SK-N-MC (cell line): ENCODE results near the gene FBXW11.
"Not testable (repeated sequence)": the region's sequence is repeated elsewhere in the genome, so short reads cannot be mapped to it uniquely, and the experiment has no call there.

Source experiments
- DNase-seq: peaks from one replicate; pipeline ENCODE4 v3.0.0-alpha.2; 2011; ENCODE audit warnings: low read depth, low spot score
- H3K27ac ChIP-seq: fragments of 200-600 bp; sonication (generic); 2 replicates; pipeline ENCODE4 v1.5.1; 2016; ENCODE audit warnings: mixed run types
- H3K36me3 ChIP-seq: fragments of 200-600 bp; sonication (generic); 2 replicates; pipeline ENCODE4 v1.6.1; 2017; ENCODE audit warnings: antibody characterized with exemption, low read length, mixed read lengths; ENCODE audit not compliant: insufficient read depth
- H3K4me3 ChIP-seq: fragments of 200-600 bp; sonication (generic); 2 replicates; pipeline ENCODE4 v1.5.1; 2016
- H3K9ac ChIP-seq: fragments of 200-600 bp; sonication (generic); 2 replicates; pipeline ENCODE4 v1.8.0; 2017; ENCODE audit warnings: mixed run types, mixed read lengths; ENCODE audit not compliant: insufficient read length
- H3K9me3 ChIP-seq: fragments of 200-600 bp; sonication (generic); 2 replicates; pipeline ENCODE4 v1.6.1; 2017; ENCODE audit warnings: low read depth, mild to moderate bottlenecking, antibody characterized with exemption, low read length, moderate library complexity, mixed read lengths
- EZH2 ChIP-seq: fragments of 200-600 bp; sonication (generic); IDR thresholded peaks from one replicate; pipeline ENCODE4 v1.6.1; 2017; ENCODE audit warnings: antibody characterized with exemption
- FOXP2 ChIP-seq: optimal IDR thresholded peaks from 2 replicates; pipeline ENCODE3; 2011; ENCODE audit warnings: mild to moderate bottlenecking, moderate library complexity; ENCODE audit not compliant: insufficient read depth; ENCODE audit errors: extremely low read length, control extremely low read depth
- POLR2AphosphoS5 ChIP-seq: IDR thresholded peaks from 2 replicates; pipeline ENCODE4 v1.6.1; 2012; ENCODE audit warnings: mild to moderate bottlenecking, low read depth, low read length, borderline replicate concordance

FBXW11 gene

DNA sequence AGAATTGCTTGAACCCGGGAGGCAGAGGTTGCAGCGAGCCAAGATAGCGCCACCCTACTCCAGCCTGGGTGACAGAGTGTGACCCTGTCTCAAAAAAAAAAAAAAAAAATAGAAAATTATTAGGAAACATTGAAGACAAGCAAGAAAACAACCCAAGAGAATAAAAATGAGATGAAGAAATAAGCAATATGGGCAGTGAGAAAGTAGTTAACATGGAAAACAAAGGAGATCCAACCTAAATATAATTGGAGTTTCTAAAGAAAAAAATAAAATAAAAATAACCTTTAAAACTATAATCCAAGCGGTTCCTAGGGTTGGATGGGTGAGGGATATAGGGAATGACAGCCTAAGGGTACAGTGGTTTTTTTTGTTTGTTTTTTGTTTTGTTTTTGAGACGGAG lies 71.9 kb downstream of the FBXW11 start:
- TF ChIP-seq FOXP2, result no peak
- no peak for TF ChIP-seq EZH2
- H3K9ac ChIP-seq, result no peak overlapping the region
- H3K4me3 ChIP-seq, result no peak overlapping the region
- no peak for DNase-seq
- H3K9me3 ChIP-seq, result 0 out of 2 replicates have a peak, but pooled peaks cover 2% of the 10 kb centered on the region
- no peak overlapping the region for H3K27ac ChIP-seq
- H3K36me3 ChIP-seq, result no peaks in the 10 kb centered on the region

DNA sequence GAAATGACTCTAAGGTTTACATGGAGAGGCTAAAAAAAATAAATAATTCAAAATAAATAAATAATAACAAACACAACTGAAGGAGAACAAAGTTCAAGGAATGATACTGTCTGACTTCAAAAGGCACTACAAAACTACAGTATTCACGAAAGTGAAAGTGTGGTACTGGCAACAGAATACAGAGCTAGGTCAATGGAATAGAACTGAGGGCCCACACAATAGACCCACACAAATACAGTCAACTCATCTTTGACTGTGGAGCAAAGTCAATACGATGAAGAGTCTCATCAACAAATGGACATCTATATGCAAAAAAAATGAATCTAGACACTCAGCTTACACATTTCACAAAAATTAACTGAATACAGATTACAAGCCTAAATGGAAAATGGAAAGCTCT lies 75.3 kb downstream of the FBXW11 start:
- H3K9ac ChIP-seq, result no peak overlapping the region
- no peak for DNase-seq
- no peak overlapping the region for H3K27ac ChIP-seq
- H3K9me3 ChIP-seq, result 0 out of 2 replicates have a peak, but pooled peaks cover 2% of the 10 kb centered on the region
- no peaks in the 10 kb centered on the region for H3K36me3 ChIP-seq
- H3K4me3 ChIP-seq, result no peak overlapping the region
- TF ChIP-seq FOXP2, result no peak

DNA sequence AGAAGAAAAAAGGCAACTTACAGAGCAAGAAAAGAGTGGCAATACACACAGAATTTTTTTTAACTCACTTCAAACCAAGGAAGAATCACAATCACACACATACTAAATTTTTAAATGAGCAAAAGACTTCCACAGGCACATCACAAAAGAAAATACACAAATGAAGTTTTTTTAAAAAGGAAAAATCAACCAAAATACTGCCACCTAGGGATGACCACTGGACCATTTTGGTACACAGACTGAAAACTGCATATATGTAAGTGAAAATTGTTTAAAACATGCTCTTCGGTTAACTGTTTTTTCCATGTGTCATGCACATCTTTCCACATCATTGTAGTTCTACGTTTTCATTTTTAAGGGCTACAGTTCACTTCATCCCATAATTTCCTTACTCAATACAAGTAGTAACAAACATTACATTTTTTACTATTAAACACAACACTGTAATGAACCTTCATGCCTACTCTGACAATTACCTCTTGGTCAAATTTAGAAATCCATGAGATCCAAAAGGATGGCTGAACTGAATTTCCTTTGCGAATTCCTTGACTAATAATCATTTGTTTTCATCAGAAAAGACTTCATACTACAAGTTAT lies 79.0 kb downstream of the FBXW11 start:
- no peak for TF ChIP-seq FOXP2
- TF ChIP-seq EZH2, result no peak
- TF ChIP-seq POLR2AphosphoS5, result no peak
- Histone ChIP-seq H3K9ac (no peak overlapping the region), H3K36me3 (no peaks in the 10 kb centered on the region), H3K9me3 (no peaks in the 10 kb centered on the region), H3K27ac (no peak overlapping the region), H3K4me3 (no peak overlapping the region)
- DNase-seq, result no peak

DNA sequence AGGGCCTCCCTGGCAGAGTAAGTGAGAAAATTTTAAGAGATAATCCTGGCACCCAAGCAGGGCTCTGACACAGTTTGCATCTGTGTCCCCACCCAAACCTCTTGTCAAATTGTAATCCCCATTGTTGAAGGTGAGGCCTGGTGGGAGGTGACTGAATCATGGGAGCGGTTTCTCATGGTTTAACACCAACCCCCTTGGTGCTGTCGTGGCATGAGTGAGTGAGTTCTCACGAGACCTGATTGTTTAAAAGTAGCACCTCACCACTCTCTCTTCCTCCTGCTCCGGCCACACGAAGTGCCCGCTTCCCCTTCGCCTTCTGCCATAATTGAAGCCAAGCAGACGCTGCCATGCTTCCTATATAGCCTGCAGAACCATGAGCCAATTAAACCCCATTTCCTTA lies 80.1 kb downstream of the FBXW11 start:
- no peak for DNase-seq
- Histone ChIP-seq H3K9me3 (no peaks in the 10 kb centered on the region), H3K9ac (no peak overlapping the region), H3K36me3 (no peaks in the 10 kb centered on the region), H3K27ac (no peak overlapping the region), H3K4me3 (no peak overlapping the region)
- TF ChIP-seq FOXP2 (no peak), POLR2AphosphoS5 (no peak), EZH2 (no peak)

DNA sequence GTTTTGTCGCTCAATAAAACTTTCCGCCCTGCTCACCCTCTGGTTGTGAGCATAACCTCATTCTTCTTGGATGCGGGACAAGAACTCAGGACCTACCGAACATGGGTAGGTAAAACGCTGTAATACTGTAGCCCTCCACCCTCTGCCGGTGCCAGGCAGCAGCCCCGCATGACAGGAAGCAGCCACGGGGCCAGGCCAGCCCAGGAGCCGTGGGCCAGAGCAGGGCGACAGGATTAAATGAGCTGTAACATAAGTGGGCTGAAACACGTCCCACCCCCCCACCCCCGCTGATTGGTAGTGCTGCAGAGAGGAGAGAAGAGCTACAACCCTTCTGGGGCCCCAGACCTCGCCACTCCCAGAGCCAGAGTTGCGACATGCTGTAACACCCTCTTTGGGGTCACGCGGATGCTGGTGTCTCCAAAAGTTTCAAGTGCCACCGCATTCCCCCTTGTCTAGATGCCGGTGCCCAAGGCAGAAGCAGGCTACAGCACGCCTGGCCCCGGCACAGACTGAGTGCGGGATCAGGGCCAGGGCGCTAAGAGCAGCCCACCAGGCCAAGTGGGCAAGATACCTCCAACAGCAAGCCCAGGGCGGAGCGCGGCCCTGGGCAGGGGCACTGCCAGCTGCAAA lies 81.8 kb downstream of the FBXW11 start:
- no peak overlapping the region for H3K9ac ChIP-seq
- no peak for TF ChIP-seq POLR2AphosphoS5
- TF ChIP-seq FOXP2, result no peak
- TF ChIP-seq EZH2, result no peak
- H3K27ac ChIP-seq, result no peak overlapping the region
- DNase-seq, result no peak
- H3K36me3 ChIP-seq, result no peaks in the 10 kb centered on the region
- H3K4me3 ChIP-seq, result no peak overlapping the region
- no peaks in the 10 kb centered on the region for H3K9me3 ChIP-seq

DNA sequence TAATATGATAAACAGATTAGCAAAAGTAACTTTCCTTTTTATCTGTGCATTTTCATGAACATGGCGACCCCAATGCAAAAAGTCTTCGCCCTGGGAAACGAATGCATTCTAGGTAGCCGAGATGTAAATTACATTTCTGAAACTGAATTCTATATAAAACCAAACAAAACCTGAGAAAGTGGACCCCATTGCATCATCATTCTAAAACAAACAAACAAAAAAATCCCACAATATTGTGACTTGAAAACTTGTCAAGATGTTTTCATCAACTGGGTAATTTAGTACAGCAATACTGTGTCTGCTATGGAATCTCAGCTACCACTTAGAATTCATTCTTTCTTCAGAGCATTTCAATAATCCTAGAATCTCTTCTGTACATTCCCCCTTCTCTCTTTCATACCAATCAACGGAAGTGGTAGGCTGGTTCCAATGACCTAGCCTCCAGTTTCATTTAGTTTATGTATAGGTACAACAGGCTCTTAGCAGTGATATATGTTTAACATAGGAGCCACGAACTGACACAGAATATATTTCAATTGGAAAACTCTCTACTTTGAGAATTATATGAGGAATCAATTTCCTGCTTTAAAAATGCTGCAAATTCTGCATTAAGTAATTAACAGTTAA lies 85.6 kb downstream of the FBXW11 start:
- Histone ChIP-seq H3K27ac (no peak overlapping the region), H3K9ac (no peak overlapping the region), H3K4me3 (no peak overlapping the region), H3K9me3 (no peaks in the 10 kb centered on the region), H3K36me3 (no peaks in the 10 kb centered on the region)
- DNase-seq, result no peak
- no peak for TF ChIP-seq EZH2
- TF ChIP-seq FOXP2, result no peak
- no peak for TF ChIP-seq POLR2AphosphoS5

DNA sequence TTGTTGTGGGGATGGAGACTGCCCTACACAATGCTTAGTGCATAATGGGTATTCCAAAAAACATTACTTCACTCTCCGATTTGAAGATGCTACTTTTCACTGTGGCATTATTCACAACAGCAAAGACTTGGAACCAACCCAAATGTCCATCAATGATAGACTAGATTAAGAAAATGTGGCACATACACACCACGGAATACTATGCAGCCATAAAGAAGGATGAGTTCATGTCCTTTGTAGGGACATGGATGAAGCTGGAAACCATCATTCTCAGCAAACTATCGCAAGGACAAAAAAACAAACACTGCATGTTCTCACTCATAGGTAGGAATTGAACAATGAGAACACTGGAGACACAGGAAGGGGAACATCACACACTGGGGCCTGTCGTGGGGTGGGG lies 90.7 kb downstream of the FBXW11 start:
- not testable (repeated sequence) for H3K27ac ChIP-seq, DNase-seq

DNA sequence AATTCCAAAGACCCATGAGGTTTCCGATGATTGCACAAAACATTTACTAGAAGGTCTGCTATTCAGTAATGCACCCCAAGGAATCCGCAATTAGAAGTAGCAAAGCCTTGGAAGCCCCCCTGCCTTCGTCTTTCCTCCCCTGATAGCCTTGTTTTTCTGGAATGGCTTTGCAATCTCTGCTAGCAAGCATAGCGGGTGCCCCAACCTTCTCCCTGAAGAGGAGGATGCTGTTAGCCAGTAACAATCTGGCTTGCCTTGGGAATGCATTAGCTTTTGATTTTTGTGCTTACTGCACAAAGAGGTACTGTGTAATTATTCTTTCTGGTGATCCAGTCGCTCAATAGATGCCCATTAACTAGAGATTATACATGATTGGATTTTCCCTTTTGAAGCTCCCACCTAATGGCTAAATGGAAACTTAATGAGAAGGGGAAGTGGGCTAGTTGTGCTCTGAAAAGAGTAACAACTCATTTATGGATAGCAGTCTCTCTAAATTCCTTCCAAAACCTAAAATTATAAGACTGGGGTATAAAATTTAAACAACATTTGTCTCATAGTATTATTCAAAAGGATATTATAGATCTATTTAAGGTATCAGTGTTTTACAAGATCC lies 91.6 kb downstream of the FBXW11 start:
- no peak for TF ChIP-seq POLR2AphosphoS5
- no peak for TF ChIP-seq FOXP2
- TF ChIP-seq EZH2, result no peak
- DNase-seq, result no peak
- peaks cover 3% of the 10 kb centered on the region; the same call in 1 of the 2 replicates for H3K36me3 ChIP-seq

More for the DNA sequence above, 90.7 kb downstream of the FBXW11 start:
- not testable (repeated sequence) for H3K36me3 ChIP-seq, H3K4me3 ChIP-seq, H3K9me3 ChIP-seq, H3K9ac ChIP-seq

More for the DNA sequence above, 91.6 kb downstream of the FBXW11 start:
- Histone ChIP-seq H3K27ac (no peak overlapping the region), H3K9ac (no peak overlapping the region), H3K9me3 (no peaks in the 10 kb centered on the region), H3K4me3 (no peak overlapping the region)
